GM23248 (cell line): ENCODE data around the gene MYADML2. TPM values are rescaled to one million over a fixed set of nuclear protein-coding genes. Genes with fewer than 3 reads are reported as not detected.

ENCODE experiments used
- DNase-seq: peaks from one replicate; pipeline ENCODE4 v3.0.0-alpha.2; 2015
- H2AFZ ChIP-seq: fragments of 200-600 bp; sonication (generic); 2 replicates; pipeline ENCODE4 v1.6.1; 2016; ENCODE audit warnings: antibody characterized with exemption
- H3F3A ChIP-seq: fragments of 200-600 bp; sonication (generic); 2 replicates; pipeline ENCODE4 v1.6.1; 2016; ENCODE audit warnings: mild to moderate bottlenecking, antibody characterized with exemption, mixed run types; ENCODE audit not compliant: insufficient read depth
- H3K27ac ChIP-seq: fragments of 200-600 bp; sonication (generic); 2 replicates; pipeline ENCODE4 v1.5.1; 2016; ENCODE audit warnings: mild to moderate bottlenecking
- H3K27me3 ChIP-seq: fragments of 200-600 bp; sonication (generic); replicated peaks from 2 replicates; pipeline ENCODE4 v1.6.1; 2016; ENCODE audit warnings: mild to moderate bottlenecking; ENCODE audit not compliant: insufficient read depth
- H3K36me3 ChIP-seq: fragments of 200-600 bp; sonication (generic); 2 replicates; pipeline ENCODE4 v1.6.1; 2016; ENCODE audit warnings: low read depth, mild to moderate bottlenecking
- H3K4me1 ChIP-seq: fragments of 200-600 bp; sonication (generic); 2 replicates; pipeline ENCODE4 v1.6.1; 2016; ENCODE audit warnings: mild to moderate bottlenecking; ENCODE audit not compliant: insufficient read depth
- H3K4me2 ChIP-seq: fragments of 200-600 bp; sonication (generic); one replicate; pipeline ENCODE4 v1.6.1; 2016; ENCODE audit warnings: mild to moderate bottlenecking; ENCODE audit not compliant: unreplicated experiment
- H3K4me3 ChIP-seq: fragments of 200-600 bp; sonication (generic); 2 replicates; pipeline ENCODE4 v1.5.1; 2016; ENCODE audit warnings: mild to moderate bottlenecking
- H3K79me2 ChIP-seq: fragments of 200-600 bp; sonication (generic); 2 replicates; pipeline ENCODE4 v1.6.1; 2016; ENCODE audit warnings: mild to moderate bottlenecking; ENCODE audit not compliant: insufficient read depth
- H3K9ac ChIP-seq: fragments of 200-600 bp; sonication (generic); 2 replicates; pipeline ENCODE4 v1.6.1; 2016; ENCODE audit warnings: mild to moderate bottlenecking
- H3K9me2 ChIP-seq: fragments of 200-600 bp; sonication (generic); 2 replicates; pipeline ENCODE4 v1.6.1; 2016; ENCODE audit warnings: mixed run types, mild to moderate bottlenecking, moderate library complexity; ENCODE audit not compliant: insufficient read depth
- H3K9me3 ChIP-seq: fragments of 200-600 bp; sonication (generic); one replicate; pipeline ENCODE4 v1.6.1; 2017; ENCODE audit warnings: low read depth
- H4K20me1 ChIP-seq: fragments of 200-600 bp; sonication (generic); 2 replicates; pipeline ENCODE4 v1.6.0; 2016; ENCODE audit not compliant: insufficient read depth
- EZH2 ChIP-seq: fragments of 200-600 bp; sonication (generic); IDR thresholded peaks from 2 replicates; pipeline ENCODE4 v1.6.1; 2018; ENCODE audit warnings: antibody characterized with exemption, mild to moderate bottlenecking; ENCODE audit not compliant: insufficient read depth, poor library complexity, severe bottlenecking
- EZH2phosphoT487 ChIP-seq: fragments of 200-600 bp; sonication (generic); IDR thresholded peaks from 2 replicates; pipeline ENCODE4 v1.6.1; 2018; ENCODE audit warnings: antibody characterized with exemption, moderate library complexity, mild to moderate bottlenecking, low read depth; ENCODE audit not compliant: insufficient read depth
- WGBS, 2 experiments: methylation state at CpG; one replicate each; pipeline ENCODE4 v1.1.6; 2015 to 2017; ENCODE audit warnings: low lambda C conversion rate in 2 of 2, low coverage in 1 of 2; ENCODE audit errors: missing lambda C conversion rate in 2 of 2; 5-methylcytosine and 5-hydroxymethylcytosine counted together
- in situ Hi-C: fragments of 300-500 bp; cut with MboI; formaldehyde crosslinking; loops from 2 replicates; pipeline ENCODE4 v1.15.0; 2020
- polyA plus RNA-seq: library from polyadenylated mRNA; unstranded; fragments of >200 nt; fragmentation: Nextera tagmentation; extraction: Ambion mirVana; gene quantifications from 2 replicates; pipeline ENCODE4 v1.2.1, GENCODE V29; 2016
- total RNA-seq: library from RNA; depleted of rRNA; stranded (reverse); fragments of >200 nt; shearing (Covaris generic); gene quantifications from 2 replicates; pipeline ENCODE4 v1.2.3, GENCODE V29; 2014

MYADML2 gene
- total and polyA plus RNA-seq, 2 experiments from 2014 or later, result not detected

GRCh38 chr17:81927653-81928543 lies 19.1 kb downstream of the MYADML2 start, which contains the start of gene MAFG:
TSS of gene MAFG (minus strand) at chr17:81927735. CDS start at chr17:81923185, 4,550 bp downstream.
- H3K9me2 ChIP-seq, result no peaks in the 10 kb centered on the region
- peaks cover 16% of the 10 kb centered on the region; the same call in 1 of the 2 replicates for H3K4me1 ChIP-seq
- peaks cover 41% of the 10 kb centered on the region for H3K79me2 ChIP-seq
- peak within 1 kb of the TSS; percentile 87 for H3K4me3 ChIP-seq
- H4K20me1 ChIP-seq, result no peaks in the 10 kb centered on the region
- H3K9ac ChIP-seq, result peak within 1 kb of the TSS; percentile 94
- H3K36me3 ChIP-seq, result no peaks in the 10 kb centered on the region
- peak within 1 kb of the TSS; percentile 93 for H3K27ac ChIP-seq
- H3K27me3 ChIP-seq, result no peaks in the 10 kb centered on the region
- TF ChIP-seq EZH2phosphoT487, result no peak
- no peak for TF ChIP-seq EZH2
- WGBS, 2 experiments, result 0 to 2% methylated on average over 43 to 70 of the region's 98 CpGs
- H3K9me3 ChIP-seq, result no peaks in the 10 kb centered on the region
- 0 out of 2 replicates have a peak, but pooled peaks cover 8% of the 10 kb centered on the region for H3F3A ChIP-seq
- H3K4me2 ChIP-seq, result peak within 1 kb of the TSS; percentile 76
- peak within 1 kb of the TSS; percentile 73 for H2AFZ ChIP-seq
- in situ Hi-C loops, result no loop called here
- peak; percentile 99 for DNase-seq

- in situ Hi-C loops, result no loop called here
- H3K27ac ChIP-seq, result peak overlapping the region; percentile 93
- WGBS, 2 experiments, result 0 to 1% methylated on average over 26 to 39 of the region's 78 CpGs
- H3K4me2 ChIP-seq, result peak overlapping the region; percentile 76
- no peak for TF ChIP-seq EZH2phosphoT487
- TF ChIP-seq EZH2, result no peak
- H4K20me1 ChIP-seq, result no peaks in the 10 kb centered on the region
- H3K79me2 ChIP-seq, result peaks cover 48% of the 10 kb centered on the region
- H3K9me2 ChIP-seq, result no peaks in the 10 kb centered on the region
- H3K9ac ChIP-seq, result peak overlapping the region; percentile 94
- no peak for DNase-seq
- peaks cover 16% of the 10 kb centered on the region; the same call in 1 of the 2 replicates for H3K4me1 ChIP-seq
- no peaks in the 10 kb centered on the region for H3K27me3 ChIP-seq
- H3F3A ChIP-seq, result 0 out of 2 replicates have a peak, but pooled peaks cover 8% of the 10 kb centered on the region
- peak overlapping the region; percentile 58 for H2AFZ ChIP-seq
- H3K9me3 ChIP-seq, result no peaks in the 10 kb centered on the region
- H3K36me3 ChIP-seq, result no peaks in the 10 kb centered on the region
- peak overlapping the region; percentile 87 for H3K4me3 ChIP-seq
These were observed 19.8 kb downstream of the MYADML2 start for GRCh38 chr17:81927152-81927652.

GRCh38 chr17:81926451-81927151 lies 20.4 kb downstream of the MYADML2 start:
- WGBS, 2 experiments, result 1 to 2% methylated on average over 21 to 42 of the region's 46 CpGs

More at GRCh38 chr17:81926451-81927151, 20.4 kb downstream of the MYADML2 start:
- Histone ChIP-seq H3K36me3 (0 out of 2 replicates have a peak, but pooled peaks cover 3% of the 10 kb centered on the region), H3K9me3 (no peaks in the 10 kb centered on the region), H3K9ac (peak overlapping the region; percentile 94), H3K4me2 (peak overlapping the region; percentile 76), H4K20me1 (no peaks in the 10 kb centered on the region), H3K27me3 (no peaks in the 10 kb centered on the region), H3K27ac (peak overlapping the region; percentile 93), H3F3A (0 out of 2 replicates have a peak, but pooled peaks cover 8% of the 10 kb centered on the region), H3K4me3 (peak overlapping the region; percentile 87), H2AFZ (peak overlapping the region; percentile 58), H3K4me1 (peaks cover 16% of the 10 kb centered on the region; the same call in 1 of the 2 replicates), H3K9me2 (no peaks in the 10 kb centered on the region), H3K79me2 (peaks cover 54% of the 10 kb centered on the region)
- TF ChIP-seq EZH2, result no peak
- TF ChIP-seq EZH2phosphoT487, result no peak
- DNase-seq, result peak; percentile 88
- in situ Hi-C loops, result no loop called here
